Uterus (tissue), 2 donors: ENCODE results near the gene ETHE1.

ENCODE experiments used
- POLR2A ChIP-seq, 2 donors: fragments of 450-650 bp; IDR thresholded peaks; one replicate each; pipeline ENCODE4 v1.6.1; 2016; ENCODE audit warnings: antibody characterized with exemption in 2 of 2, mild to moderate bottlenecking in 1 of 2, moderate library complexity in 1 of 2
- TF ChIP-seq, protein P1 (sequence below), 4 experiments: fragments of 200-600 bp in 2 of 4; fragments of 450-650 bp in 2 of 4; sonication (generic) in 2 of 4; IDR thresholded peaks; one replicate each; pipeline ENCODE4 v1.5.1; 2016 to 2019; ENCODE audit warnings: antibody characterized with exemption in 4 of 4, mild to moderate bottlenecking in 2 of 4, moderate library complexity in 1 of 4

DNA sequence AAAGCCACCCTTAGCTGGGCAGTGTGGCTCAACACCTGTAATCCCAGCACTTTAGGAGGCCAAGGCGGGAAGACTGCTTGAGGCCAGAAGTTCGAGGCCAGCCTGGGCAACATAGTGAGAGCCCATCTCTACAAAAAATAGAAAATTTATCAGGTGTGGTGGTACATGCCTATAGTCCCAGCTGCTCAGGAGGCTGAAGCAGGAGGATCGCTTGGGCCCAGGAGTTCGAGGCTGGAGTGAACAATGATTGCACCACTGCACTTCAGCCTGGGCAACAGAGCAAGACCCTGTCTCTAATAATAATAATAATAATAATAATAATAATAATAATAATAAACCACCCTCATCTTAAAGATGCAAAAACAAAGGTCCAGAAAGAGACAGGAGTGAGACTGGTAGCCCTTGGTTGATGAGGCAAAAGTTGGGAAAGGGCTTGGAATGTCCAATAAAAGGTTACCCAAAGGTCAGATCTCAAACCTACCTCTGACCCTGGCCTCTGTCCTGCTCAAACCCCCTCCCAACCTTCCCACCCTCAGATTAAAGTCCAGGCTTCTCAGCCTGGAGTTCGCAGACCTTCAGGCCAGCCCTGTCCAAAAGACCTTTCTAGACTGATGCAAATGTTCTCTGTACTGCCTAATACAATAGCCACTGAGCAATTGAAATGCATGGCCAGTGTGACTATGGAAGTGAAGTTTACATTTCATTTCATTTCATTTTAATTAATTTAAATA lies 15.1 kb upstream of the ETHE1 start:
- TF ChIP-seq POLR2A (IDR thresholded peaks at IDR 0.05), result no peak
- TF ChIP-seq, protein P1, sequence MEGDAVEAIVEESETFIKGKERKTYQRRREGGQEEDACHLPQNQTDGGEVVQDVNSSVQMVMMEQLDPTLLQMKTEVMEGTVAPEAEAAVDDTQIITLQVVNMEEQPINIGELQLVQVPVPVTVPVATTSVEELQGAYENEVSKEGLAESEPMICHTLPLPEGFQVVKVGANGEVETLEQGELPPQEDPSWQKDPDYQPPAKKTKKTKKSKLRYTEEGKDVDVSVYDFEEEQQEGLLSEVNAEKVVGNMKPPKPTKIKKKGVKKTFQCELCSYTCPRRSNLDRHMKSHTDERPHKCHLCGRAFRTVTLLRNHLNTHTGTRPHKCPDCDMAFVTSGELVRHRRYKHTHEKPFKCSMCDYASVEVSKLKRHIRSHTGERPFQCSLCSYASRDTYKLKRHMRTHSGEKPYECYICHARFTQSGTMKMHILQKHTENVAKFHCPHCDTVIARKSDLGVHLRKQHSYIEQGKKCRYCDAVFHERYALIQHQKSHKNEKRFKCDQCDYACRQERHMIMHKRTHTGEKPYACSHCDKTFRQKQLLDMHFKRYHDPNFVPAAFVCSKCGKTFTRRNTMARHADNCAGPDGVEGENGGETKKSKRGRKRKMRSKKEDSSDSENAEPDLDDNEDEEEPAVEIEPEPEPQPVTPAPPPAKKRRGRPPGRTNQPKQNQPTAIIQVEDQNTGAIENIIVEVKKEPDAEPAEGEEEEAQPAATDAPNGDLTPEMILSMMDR (IDR thresholded peaks at IDR 0.05), result no peak
